GM18858 (cell line): Measurements from ENCODE around the gene CEP104.
A peak's percentile ranks its signal among the peaks of the same experiment; 100 is the strongest.

ENCODE experiments used
- ATAC-seq: cut with Tn5 transposase; IDR thresholded peaks from one replicate; pipeline ENCODE4 v1.9.1; 2021; ENCODE audit not compliant: unreplicated experiment

The CEP104 gene

DNA sequence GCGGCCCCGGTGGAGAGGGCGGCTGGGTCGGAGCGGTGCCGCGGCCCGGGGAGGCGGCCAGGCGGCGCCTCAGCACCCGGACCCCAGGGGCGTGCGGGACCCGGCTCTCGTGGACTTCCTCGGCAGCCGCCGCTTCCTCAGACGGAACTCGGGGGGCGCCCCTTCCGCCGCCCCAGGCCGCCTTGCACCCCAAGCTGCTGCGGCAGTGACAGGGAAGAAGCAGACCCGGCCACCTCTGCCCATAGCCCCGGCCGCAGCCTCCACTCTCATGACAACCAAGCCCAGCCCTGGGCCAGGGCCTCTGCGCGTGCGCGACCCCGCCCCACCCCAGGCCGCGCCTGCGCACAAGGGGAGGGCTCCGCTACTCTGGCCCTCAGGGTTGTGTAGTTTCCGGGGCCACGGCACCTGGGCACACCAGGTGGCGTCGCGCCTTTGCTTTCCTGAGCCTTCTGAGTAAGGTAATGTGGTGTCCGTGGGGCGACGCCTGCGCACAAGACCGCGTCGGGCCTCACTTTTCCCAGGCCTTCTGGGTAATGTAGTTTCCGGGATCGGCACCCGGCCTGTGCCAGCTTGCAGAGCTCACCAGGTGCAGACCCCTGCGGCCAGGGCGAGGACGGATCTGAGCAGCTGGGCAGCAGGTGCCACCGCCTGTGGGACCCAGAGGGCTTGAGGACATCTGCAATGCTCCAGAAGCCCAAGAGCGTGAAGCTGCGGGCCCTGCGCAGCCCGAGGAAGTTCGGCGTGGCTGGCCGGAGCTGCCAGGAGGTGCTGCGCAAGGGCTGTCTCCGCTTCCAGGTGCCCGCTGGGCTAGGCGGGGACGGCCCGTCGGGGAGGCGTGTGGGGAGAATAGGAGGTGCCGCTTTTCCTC lies at the start of gene CEP104, which contains the start of gene DFFB:
Gene CEP104, minus strand, starts transcription at position 289 of the 868 bp plus-strand sequence. CDS start 4,804 bp downstream, outside the sequence.
Gene DFFB, plus strand, starts transcription at position 554 of the 868 bp plus-strand sequence. Its CDS starts 128 bp downstream, at position 682.
- ATAC-seq, result peak; percentile 90

DNA sequence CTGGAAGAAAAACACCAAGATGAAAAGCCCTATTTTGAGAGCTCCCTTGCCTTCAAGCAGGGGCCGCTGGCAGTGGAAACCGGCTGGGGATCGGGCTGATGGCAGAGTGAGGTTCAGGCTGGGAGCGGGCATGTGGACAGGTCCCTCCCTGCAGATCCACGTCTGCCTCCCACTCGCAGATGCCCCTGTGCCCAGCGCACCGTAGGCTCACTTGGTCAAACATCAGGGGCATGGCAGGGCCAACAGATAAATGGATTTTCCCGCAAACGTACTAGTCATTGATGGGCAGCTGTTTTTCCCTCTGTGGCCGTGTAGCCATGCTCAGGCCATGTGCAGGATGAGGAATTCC lies 49.6 kb upstream of the CEP104 start:
- no peak for ATAC-seq

DNA sequence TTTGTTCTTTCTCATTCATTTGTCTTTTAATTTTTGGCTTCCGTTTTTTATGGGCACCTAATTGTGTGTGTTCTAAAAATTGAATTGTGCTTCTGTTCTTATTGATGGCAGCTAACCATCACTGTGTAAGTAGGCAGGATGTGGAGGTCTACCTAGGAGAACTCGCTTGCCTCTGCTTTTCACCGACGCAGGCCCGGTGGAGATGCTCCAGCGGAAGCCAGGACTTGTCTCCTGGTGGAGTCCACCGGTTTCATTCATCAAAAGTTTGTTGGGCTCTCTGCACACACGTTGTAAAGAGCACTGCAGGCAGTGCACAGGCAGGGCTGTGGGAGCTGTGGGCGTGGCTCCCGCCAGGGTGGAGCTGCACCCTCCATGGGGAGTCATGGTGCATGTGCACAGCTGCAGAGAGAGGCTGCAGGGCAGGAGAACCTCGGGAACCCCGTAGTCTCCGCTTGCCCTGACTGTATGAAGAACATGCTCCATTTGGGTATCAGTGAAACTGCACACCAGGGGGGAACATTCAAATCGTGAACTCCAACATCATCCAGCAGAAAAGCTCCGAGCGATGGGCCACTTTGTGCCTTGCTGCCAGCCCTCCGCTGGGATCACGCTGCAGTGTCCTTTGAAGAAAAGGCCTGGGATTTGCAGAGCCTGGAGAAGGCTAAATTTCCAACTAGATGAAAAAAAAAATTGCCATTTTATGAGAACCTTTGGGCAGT lies 49.1 kb upstream of the CEP104 start:
- ATAC-seq, result no peak

DNA sequence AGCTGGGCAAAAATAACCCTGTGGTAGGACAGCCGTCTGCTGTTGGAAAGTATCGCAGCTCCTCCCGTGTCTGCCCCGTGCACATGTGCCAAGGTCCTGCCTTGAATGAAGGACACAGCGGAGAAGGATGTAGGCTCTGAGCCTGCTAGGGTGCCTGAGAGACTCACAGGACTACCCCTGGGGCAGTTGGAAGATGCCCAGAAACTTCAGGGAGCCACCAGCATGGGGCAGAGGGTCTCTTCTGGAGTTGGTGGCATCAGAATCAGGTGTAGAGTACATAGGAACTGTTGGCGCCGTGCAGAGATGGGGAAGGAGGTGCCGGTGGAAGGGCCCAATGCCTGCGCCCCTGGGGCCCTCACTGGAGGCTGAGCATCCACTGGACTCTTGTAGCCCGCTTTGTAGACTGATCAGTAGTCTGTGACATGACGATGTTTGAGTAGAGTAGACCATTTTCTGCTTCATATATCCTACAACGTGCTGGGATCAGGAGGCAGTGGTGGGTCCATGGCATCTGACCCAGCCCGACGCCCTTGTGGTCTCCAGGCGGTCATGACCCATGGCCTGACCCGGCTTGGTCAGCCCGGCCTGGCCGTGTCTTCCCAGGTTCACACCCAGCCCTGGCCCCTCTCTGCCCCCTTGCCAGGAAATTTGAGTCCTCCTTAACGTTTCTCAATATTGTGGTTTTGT lies 48.4 kb upstream of the CEP104 start:
- no peak for ATAC-seq

DNA sequence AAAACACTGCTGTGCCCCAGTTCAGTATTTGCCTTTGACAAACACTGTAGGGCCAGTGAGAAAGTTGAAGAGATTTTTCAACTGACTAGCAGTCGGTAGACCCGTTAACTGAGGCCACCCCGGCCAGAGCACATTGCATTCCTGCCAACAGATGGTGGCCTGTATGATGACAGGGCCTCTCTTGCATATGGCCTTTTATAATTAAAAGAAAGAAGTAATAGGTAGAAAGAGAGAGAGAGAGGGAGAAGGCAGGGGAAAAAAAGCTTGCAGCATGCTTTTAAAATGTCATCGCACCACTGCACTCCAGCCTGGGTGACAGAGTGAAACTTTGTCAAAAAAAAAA lies 47.8 kb upstream of the CEP104 start:
- no peak for ATAC-seq

DNA sequence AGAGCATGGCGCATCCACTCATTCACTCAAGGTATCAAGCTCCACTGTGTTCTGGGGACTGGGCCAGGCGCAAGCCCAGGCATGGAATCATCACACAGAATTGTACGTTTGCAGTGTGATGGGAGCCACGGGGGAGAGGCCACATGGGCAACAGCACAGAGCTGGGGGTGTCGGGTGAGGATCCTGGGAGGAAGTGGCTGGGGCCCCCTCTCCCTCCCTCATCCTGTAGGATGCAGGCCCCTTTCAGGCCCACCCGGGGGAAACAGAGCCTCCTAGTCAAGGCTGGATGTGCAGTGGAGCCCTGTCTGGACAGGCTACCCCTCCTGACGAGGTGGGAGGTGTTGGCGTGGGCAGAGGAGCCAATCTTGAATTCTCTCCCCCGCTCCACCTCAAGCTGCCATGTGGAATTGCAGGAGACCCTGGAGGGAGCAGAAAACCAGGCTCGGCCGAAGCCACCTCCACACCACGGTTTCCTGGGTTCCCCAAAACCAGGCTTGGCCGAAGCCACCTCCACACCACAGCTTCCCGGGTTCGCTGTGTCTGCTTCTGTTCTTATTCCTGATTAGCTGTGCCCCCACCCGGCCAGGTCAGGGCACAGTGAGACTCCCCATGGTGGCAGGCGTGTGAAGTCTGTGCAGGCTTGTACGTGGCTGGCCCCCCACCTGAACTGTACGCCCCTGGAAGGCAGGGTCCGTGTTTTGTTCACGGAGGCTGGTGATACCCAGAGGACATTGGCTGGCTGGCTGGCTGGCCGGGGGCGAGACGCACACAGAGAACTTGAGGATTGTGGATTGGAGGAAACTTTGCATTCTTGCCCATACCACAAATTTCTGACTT lies 47.2 kb upstream of the CEP104 start:
- no peak for ATAC-seq

DNA sequence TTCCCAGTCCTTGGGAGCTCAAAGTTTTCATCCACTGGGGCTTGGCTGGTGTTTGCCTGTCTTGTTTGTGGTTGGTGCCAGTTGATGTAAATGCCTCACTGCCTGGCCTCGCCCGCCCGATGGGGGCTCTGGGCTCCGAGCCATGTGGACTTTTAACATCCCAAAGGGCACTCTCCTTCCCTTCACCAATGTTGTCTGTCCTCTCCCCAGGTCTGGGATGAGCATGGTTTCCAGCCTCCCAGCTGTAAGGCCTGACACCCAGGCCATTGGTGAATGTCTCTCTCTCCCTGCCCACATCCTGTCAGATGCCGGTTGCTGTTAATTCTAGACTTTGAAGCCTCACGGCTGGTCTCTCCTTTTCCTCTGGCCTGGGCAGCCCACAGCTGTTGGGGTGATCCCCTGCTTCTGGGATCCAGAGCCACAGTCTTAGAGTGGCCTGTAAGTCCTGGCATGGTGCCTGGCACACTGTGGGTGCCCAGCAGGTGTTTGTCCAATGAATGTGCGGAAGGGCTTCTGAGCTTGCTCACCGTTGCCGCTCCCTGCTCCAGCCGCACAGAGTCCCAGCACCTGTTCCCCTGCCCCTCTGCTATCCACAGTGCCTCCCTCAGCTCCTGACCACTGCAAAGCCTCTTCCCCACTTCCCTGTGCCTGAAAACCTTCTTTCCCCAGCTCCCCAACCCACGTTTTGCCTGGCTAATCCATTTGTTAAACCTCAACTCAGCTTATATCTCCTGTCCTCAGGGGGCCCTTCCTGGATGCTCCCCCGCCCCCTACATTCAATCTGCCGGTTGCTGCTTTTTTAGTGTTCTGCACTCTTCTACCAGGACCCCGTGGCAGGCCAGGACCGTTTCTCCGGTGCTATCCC lies 46.4 kb upstream of the CEP104 start:
- no peak for ATAC-seq

DNA sequence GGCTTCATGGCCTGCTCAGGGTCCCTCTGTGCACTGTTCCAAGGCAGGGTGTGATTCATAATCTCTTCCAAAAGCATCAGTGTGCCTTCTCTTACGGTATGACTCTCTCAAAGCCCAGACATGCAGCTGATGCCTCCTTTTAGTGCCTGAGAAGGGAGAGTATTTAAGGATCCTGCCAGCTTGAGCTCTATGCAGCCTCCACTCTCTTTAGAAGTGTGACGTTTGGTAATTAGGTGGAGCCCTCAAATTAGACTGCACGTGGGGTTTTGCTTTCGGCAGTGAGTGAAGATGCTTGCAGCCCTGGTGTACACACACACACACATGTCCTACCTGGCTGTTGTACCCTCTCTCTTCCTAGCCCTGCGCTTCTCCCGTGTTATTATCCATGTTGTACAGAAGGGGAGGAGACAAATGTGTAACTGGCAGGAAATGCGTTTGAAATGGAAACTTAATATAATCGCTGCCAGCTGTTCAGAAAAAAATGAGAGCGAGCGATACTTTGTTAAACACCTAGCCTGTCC lies 45.6 kb upstream of the CEP104 start:
- no peak for ATAC-seq

DNA sequence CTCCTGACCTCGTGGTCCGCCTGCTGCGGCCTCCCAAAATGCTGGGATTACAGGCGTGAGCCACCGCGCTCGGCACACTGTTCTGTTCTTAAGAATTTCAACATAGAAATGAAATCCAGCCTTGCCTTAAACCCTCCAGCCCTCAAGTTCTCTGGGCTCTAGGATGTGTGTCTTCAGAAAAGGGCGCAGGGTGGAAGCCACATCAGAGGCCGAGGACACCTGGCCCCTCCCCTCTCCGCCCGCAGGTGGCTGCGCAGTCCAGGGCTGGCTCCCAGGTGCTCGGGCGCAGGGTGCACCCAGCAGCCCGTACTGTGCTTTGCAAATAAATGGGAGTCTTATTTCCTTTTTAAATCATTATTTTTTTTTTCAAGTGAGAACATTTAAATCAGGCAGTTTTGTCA lies 45.1 kb upstream of the CEP104 start:
- ATAC-seq, result no peak

DNA sequence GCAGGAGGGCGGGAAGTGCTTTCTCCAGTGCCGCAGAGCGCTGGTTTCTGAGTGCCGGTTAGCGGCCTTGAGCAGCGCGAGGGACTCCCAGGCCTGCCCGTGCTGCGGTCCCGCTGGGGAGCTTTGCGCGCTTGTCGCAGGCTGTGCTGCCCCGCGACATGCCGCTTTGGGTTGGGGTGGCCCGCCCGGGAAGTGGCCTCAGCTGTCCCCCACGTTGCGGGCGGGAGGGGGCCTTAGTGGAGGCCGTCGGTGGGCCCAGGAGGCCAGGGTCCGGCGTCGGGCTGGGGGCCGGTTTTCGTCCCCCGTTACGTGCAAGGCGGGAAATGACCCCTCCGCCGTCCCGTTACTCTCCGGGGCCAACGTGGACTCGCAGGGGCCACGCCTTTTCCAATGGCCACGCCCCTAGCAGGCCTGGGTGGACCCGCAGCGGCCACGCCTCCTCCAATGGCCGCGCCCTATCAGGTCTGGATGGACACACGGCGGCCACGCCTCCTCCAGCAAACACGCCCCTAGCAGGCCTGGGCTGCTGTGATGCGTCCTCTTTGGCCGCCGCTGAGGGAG lies 44.0 kb upstream of the CEP104 start:
- ATAC-seq, result peak; percentile 36

DNA sequence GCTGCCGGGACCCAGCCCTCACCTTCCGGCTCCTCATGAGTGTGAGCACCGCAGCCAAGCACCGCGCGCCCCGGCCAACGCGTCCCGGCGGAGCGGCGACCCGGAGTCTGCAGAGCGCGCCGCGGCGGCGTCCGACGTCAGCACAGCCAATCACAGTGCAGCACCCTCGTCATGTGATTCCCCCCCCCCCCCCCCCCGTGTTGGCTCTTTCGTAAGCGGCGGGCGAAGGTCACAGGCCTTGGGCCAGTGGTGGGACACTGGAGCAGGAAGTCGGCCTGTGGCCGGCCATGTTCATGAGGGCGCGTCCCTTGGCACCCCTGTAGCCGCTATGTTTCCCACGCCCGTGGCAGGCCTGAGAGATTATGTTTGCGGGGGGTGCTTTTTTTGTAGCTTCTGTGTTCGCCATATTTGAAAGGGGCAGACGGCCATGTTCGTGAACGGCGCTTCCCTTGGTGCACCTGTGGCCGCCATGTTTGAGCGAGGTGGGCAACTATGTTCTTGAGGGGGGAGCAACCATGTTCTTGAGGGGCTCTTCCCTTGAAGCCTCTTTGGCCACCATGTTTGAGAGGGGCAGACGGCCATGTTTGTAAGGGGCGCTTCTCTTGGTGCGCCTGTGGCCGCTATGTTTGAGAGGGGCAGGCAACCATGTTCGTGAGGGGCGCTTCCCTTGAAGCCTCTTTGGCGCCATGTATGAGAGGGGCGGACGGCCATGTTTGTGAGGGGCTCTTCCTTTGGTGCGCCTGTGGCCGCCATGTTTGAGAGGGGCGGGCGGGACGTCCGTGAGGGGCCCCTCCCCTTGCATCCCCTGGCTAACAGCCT lies 43.3 kb upstream of the CEP104 start, which contains the start of gene C1orf174:
Gene C1orf174, minus strand, starts transcription at position 123 of the 819 bp plus-strand sequence. Its CDS starts 86 bp downstream, at position 37.
- peak; percentile 53 for ATAC-seq

DNA sequence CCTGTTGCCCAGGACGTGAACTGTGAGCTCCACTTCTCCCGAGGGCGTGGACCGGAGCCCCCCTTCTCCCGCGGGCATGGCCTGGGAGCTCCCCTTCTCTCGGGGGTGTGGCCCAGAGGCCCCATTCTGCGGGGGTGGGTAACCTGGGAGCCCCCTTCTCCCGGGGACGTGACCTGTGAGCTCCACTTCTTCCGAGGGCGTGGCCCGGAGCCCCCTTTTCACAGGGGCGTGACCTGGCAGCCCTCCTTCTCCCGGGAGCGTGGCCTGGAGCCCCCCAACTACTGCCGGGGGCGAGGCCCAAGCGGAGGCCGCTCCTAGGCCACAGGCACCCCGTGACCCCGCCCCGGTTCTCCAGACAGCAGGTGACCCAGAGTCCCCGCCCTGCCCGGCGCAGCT lies 42.7 kb upstream of the CEP104 start:
- no peak for ATAC-seq

DNA sequence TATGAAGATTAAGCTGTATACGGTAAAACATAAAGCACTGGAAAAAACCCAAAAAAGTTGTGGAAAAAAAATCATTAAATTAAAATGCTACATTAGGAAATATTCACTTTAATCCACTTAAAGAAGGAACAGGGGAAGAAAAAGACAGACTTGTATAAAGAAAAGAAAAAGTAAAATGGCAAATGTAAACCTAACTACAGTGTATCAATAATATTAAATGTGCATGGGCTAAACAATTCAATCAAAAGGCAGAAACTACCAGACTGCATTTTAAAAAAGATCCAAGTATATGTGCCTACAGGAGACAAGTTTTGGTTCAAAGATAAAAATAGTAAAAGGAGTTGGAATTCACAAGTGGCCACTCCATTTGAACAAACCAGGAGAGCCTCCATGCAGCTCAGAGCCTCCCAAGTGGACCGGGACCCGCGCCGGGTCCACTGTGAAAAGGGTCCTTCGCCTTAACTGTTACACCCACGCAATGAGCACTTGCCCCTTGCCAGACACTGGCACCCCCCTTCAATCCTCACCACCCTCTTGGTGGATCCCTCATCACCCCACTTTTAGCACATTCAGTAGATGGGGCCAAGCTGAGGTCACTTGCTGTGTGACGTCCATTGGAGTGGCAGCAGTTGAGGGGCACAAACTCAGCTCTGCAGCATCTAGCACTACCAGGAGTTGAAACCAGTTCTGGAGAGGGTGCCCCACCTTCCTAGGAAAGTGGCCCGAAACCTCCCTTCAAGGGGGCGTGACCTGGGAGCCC lies 42.2 kb upstream of the CEP104 start:
- ATAC-seq, result no peak

DNA sequence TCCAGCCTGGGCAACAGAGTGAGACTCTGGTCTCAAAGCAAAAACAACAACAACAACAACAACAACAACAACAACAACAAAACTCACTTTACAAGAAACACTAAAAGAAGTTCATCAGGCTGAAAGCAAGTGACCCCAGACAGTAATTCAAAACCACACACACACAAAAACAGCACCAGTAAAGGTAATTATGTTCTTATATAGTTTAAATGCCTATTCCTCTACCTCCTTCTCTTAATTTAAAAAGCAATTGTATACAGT lies 41.4 kb upstream of the CEP104 start:
- no peak for ATAC-seq

DNA sequence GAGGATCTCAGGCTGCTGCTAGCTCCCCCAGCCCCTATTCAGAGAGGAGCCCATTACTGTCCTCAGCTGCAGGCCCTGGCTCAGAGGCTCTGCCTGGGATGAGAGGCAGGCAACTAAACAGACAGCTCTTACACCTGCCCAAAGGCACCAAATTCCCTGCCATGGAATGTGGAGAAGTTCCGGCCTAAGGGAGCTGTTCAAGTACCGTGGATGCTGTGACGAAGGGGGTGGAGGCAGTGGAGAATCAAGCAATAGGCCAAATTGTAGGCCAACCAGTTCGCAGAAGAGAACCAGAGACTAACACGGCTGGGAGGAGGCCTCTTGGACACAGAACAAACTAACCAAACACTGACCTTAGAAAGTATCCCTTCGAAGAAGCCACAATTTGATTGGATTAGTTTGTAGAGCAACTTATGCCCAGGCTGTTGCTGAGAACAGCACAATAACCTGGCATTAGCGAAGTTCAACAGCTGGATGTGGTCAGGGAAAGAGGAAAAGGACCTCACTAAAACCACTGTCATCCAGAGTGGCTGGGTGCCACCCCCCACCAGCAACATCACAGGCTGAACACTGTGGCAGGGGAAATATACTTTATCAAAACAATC lies 39.5 kb upstream of the CEP104 start:
- no peak for ATAC-seq

DNA sequence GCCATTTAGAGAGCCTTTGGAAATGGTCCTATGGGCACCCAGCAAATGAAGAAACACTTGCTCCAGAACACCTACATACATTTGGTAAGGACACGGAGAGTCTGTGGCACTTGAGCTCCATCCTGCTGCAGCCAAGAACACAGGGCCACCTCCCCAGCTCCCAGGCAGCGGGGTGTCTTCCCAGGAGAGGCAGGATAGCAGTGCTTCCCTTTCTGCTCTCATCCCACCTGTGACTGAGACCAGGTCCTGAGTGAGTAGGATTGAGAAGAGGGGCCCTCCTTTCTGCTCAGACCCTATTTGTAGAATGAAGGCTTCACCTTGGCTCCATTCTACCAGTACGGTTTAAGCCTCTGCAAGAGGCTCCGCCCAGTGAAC lies 38.9 kb upstream of the CEP104 start:
- ATAC-seq, result no peak

DNA sequence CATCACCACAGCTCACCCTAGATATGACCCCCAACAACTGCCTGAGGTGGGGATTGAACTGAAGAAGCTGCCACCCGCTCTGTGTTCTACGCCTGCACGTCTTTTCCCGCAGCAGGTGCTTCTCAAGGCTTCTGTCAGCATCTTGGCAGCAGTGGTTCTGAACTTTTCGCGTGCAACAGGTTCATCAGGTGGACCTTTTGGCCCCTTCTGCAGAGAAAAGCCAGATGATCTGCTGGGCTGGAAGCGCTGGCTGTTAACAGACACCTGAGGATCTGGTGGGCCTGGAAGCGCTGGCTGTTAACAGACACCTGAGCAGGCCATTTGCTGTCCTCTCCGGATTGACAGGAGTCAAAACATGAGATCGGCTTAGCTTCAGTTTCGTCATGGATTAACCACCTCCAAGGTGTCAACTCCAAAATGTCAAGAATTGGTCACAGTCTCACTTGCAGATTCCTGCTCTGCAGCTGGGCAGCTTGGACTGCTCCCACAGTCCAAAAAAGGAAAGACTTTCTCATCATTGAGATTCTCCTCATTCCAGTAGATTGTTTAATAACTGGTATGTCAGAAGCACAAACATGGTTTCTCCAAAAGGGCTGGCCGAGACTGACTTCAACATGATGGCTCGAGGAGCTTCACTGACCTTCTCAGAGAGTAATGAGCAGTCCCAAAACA lies 38.4 kb upstream of the CEP104 start:
- ATAC-seq, result no peak
